Smooth muscle cell (in vitro differentiated cells): Measurements from ENCODE around the gene ULBP3. TPM values are rescaled to one million over a fixed set of nuclear protein-coding genes. Genes with fewer than 3 reads are reported as not detected.

Experiments
- DNase-seq: peaks from one replicate; lab custom pipeline; 2025; ENCODE audit not compliant: unreplicated experiment; lab: John Stamatoyannopoulos, UW
- H2AFZ ChIP-seq: fragments of 200-600 bp; sonication (generic); 2 replicates; pipeline ENCODE4 v1.6.0; 2016; ENCODE audit warnings: antibody characterized with exemption, low read depth, mild to moderate bottlenecking
- H3F3A ChIP-seq: fragments of 200-600 bp; sonication (generic); 2 replicates; pipeline ENCODE4 v1.6.0; 2017; ENCODE audit warnings: antibody characterized with exemption, low read depth
- H3K27ac ChIP-seq: fragments of 200-600 bp; sonication (generic); 2 replicates; pipeline ENCODE4 v1.5.1; 2016; ENCODE audit warnings: low read depth, mild to moderate bottlenecking
- H3K27me3 ChIP-seq: fragments of 200-600 bp; sonication (generic); 2 replicates; pipeline ENCODE4 v1.6.1; 2016; ENCODE audit warnings: low read depth, mild to moderate bottlenecking
- H3K36me3 ChIP-seq: fragments of 200-600 bp; sonication (generic); 2 replicates; pipeline ENCODE4 v1.5.1; 2016; ENCODE audit warnings: low read depth
- H3K4me1 ChIP-seq: fragments of 200-600 bp; sonication (generic); 2 replicates; pipeline ENCODE4 v1.5.1; 2016; ENCODE audit warnings: low read depth
- H3K4me2 ChIP-seq: fragments of 200-600 bp; sonication (generic); 2 replicates; pipeline ENCODE4 v1.6.0; 2016; ENCODE audit warnings: mild to moderate bottlenecking
- H3K4me3 ChIP-seq: fragments of 200-600 bp; sonication (generic); 2 replicates; pipeline ENCODE4 v1.5.1; 2016; ENCODE audit warnings: mild to moderate bottlenecking
- H3K79me2 ChIP-seq: fragments of 200-600 bp; sonication (generic); 2 replicates; pipeline ENCODE4 v1.6.0; 2016; ENCODE audit warnings: low read depth, mild to moderate bottlenecking
- H3K9ac ChIP-seq: fragments of 200-600 bp; sonication (generic); 2 replicates; pipeline ENCODE4 v1.6.0; 2016; ENCODE audit warnings: low read depth
- H3K9me3 ChIP-seq: fragments of 200-600 bp; sonication (generic); replicated peaks from 2 replicates; pipeline ENCODE4 v1.5.1; 2016; ENCODE audit warnings: low read depth
- H4K20me1 ChIP-seq: fragments of 200-600 bp; sonication (generic); 2 replicates; pipeline ENCODE4 v1.6.0; 2016; ENCODE audit warnings: low read depth
- WGBS: methylation state at CpG from one replicate; pipeline ENCODE4 v1.1.7; 2016; ENCODE audit warnings: low lambda C conversion rate; 5-methylcytosine and 5-hydroxymethylcytosine counted together
- polyA plus RNA-seq: library from polyadenylated mRNA; unstranded; fragments of >200 nt; fragmentation: Nextera tagmentation; extraction: Ambion mirVana; gene quantifications from 2 replicates; pipeline ENCODE4 v1.2.1, GENCODE V29; 2016
- total RNA-seq: library from RNA; depleted of rRNA; stranded (reverse); fragments of >200 nt; gene quantifications from 2 replicates; pipeline ENCODE4 v1.2.3, GENCODE V29; 2014
- TF ChIP-seq, protein P1 (sequence below): fragments of 200-600 bp; sonication (generic); IDR thresholded peaks from 2 replicates; pipeline ENCODE4 v1.5.1; 2017; ENCODE audit warnings: borderline replicate concordance, mild to moderate bottlenecking, antibody characterized with exemption; ENCODE audit not compliant: insufficient read depth, poor library complexity, severe bottlenecking

ULBP3 gene
- total and polyA plus RNA-seq, 2 experiments from 2014 or later = 2.4 to 11.7 TPM

DNA sequence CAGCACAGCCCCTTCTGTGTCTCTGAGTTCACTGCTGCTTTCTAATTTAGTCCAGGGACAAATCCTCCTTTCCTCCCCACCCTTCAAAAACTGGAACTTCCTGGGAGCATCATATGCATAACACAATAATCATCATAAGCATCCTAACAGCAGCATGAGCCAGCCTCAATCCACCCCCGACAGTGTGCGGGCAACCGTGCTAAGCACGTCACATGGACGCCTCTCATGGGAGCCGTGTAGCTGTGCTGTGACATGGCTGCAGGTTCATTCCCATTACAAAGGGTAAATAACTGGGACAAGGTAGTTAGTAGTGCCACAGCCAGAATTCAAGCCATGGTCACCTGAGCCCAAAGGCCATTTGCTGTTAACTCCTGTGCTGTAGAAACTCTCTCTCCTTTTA is 24.5 kb upstream of the ULBP3 start:
- H3K27me3 ChIP-seq = peaks cover 40% of the 10 kb centered on the region
- no peak for DNase-seq
- 91% methylated on average over 6 of the region's 6 CpGs for WGBS
- H3K27ac ChIP-seq = no peak overlapping the region
- no peaks in the 10 kb centered on the region for H4K20me1 ChIP-seq
- H3K4me3 ChIP-seq = no peak overlapping the region
- H3K79me2 ChIP-seq = no peaks in the 10 kb centered on the region
- H3K4me1 ChIP-seq = no peaks in the 10 kb centered on the region
- no peak overlapping the region for H2AFZ ChIP-seq
- H3K36me3 ChIP-seq = no peaks in the 10 kb centered on the region
- H3K4me2 ChIP-seq = peak overlapping the region; percentile 57
- no peaks in the 10 kb centered on the region for H3F3A ChIP-seq
- H3K9me3 ChIP-seq = no peaks in the 10 kb centered on the region
- TF ChIP-seq, protein P1, sequence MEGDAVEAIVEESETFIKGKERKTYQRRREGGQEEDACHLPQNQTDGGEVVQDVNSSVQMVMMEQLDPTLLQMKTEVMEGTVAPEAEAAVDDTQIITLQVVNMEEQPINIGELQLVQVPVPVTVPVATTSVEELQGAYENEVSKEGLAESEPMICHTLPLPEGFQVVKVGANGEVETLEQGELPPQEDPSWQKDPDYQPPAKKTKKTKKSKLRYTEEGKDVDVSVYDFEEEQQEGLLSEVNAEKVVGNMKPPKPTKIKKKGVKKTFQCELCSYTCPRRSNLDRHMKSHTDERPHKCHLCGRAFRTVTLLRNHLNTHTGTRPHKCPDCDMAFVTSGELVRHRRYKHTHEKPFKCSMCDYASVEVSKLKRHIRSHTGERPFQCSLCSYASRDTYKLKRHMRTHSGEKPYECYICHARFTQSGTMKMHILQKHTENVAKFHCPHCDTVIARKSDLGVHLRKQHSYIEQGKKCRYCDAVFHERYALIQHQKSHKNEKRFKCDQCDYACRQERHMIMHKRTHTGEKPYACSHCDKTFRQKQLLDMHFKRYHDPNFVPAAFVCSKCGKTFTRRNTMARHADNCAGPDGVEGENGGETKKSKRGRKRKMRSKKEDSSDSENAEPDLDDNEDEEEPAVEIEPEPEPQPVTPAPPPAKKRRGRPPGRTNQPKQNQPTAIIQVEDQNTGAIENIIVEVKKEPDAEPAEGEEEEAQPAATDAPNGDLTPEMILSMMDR = no peak
- H3K9ac ChIP-seq = no peak overlapping the region

DNA sequence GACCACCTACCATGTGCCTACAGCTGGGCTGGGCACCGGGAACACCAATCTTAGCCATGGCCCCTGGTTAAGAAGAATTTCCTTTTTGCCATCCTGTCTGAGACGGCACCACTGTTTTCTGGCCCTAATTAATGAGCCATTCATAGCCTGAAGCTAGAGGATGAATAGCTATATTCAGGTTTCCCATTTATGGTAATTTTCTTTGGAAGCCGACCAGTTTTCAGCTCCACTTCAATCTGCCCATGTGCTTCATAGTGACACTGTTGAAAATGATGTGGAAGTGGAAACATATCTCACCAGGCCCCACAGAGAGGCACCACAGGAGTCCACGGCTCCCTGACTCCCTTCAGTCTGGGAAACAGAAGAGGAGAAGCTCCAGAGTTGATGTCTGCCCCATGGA is 22.6 kb upstream of the ULBP3 start:
- H3K27me3 ChIP-seq = peaks cover 40% of the 10 kb centered on the region
- 73% methylated on average over 4 of the region's 4 CpGs for WGBS
- H3K36me3 ChIP-seq = no peaks in the 10 kb centered on the region
- TF ChIP-seq, protein P1 = no peak
- H3K4me3 ChIP-seq = no peak overlapping the region
- no peaks in the 10 kb centered on the region for H4K20me1 ChIP-seq
- no peak overlapping the region for H2AFZ ChIP-seq
- no peaks in the 10 kb centered on the region for H3K4me1 ChIP-seq
- no peaks in the 10 kb centered on the region for H3K9me3 ChIP-seq
- H3K9ac ChIP-seq = no peak overlapping the region
- no peaks in the 10 kb centered on the region for H3K79me2 ChIP-seq
- no peak for DNase-seq
- H3K27ac ChIP-seq = no peak overlapping the region
- H3F3A ChIP-seq = no peaks in the 10 kb centered on the region
- H3K4me2 ChIP-seq = no peak overlapping the region

DNA sequence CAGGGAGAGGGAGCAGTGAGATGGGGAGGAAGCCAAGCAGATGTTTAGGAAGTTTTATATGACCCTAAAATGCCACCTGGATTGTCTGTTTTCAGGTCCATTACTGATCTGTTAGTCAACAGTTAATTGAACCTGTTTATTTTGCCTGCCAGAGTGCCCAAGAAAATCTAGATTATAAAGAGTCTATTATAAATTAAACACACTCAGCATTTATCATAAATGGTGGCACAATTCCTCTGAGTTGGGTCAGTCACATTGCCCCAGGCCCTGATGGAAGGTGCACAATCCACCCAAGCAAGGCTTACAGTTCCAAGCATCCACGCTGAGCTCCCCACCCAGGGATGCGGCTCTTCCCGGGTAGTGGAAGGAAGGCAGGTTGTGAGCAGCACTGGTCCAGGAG is 21.4 kb upstream of the ULBP3 start:
- Histone ChIP-seq H3K4me2 (no peak overlapping the region), H2AFZ (no peak overlapping the region), H4K20me1 (no peaks in the 10 kb centered on the region), H3K36me3 (no peaks in the 10 kb centered on the region), H3K27me3 (peaks cover 35% of the 10 kb centered on the region), H3K9me3 (no peaks in the 10 kb centered on the region), H3K27ac (no peak overlapping the region), H3K9ac (no peak overlapping the region), H3K4me3 (no peak overlapping the region), H3K79me2 (no peaks in the 10 kb centered on the region), H3K4me1 (no peaks in the 10 kb centered on the region), H3F3A (no peaks in the 10 kb centered on the region)
- TF ChIP-seq, protein P1 = no peak
- WGBS = 97% methylated on average over 3 of the region's 3 CpGs
- no peak for DNase-seq

DNA sequence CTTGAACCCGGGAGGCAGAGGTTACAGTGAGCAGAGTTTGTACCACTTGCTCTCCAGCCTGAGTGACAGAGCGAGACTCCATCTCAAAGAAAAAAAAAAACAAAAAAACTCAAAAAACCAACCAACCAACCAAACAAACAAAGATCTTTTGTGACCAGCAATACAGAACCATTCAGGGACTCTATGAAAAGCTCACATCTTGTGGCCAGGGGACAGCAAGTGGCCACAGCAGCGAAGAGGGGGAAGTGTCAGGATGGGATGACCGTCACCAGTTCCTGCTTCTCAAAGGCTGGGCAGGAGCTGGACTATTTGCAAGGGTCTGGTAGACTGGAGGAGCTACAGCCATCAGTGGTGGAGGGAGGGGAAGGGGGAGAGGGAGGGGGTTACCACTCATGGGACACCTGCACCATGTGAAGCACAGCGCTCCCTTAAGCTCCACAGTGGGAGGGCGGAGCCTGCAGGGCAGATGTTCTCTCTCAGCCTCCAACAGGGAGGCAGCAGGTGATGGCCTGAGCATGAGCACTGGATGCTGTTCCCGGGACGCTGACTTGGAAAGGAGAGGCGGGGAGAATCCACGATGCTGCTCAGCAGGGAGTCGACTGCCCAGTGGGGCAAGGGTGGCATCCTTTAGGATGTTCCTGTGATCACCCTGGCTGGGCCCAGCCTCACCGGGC is 19.7 kb upstream of the ULBP3 start:
- Histone ChIP-seq H3F3A (no peaks in the 10 kb centered on the region), H3K79me2 (no peaks in the 10 kb centered on the region), H3K4me1 (no peaks in the 10 kb centered on the region), H3K27me3 (peaks cover 42% of the 10 kb centered on the region), H3K4me3 (no peak overlapping the region), H4K20me1 (no peaks in the 10 kb centered on the region), H3K9me3 (no peaks in the 10 kb centered on the region), H3K36me3 (no peaks in the 10 kb centered on the region), H2AFZ (no peak overlapping the region), H3K4me2 (no peak overlapping the region), H3K9ac (no peak overlapping the region), H3K27ac (no peak overlapping the region)
- 91% methylated on average over 12 of the region's 12 CpGs for WGBS
- TF ChIP-seq, protein P1 = no peak
- no peak for DNase-seq
